Motor neuron (in vitro differentiated cells): ENCODE measurements around the gene ARHGEF7. TPM values are rescaled to one million over a fixed set of nuclear protein-coding genes. Genes with fewer than 3 reads are reported as not detected.

Experiments used
- ATAC-seq, 8 experiments: fragments of 200-7000 bp; cut with Tn5 transposase; replicated peaks in 6 of 8; 2 replicates each; pipeline ENCODE4 v1.8.0; 2021; ENCODE audit warnings: mild to moderate bottlenecking in 8 of 8, moderate library complexity in 8 of 8
- H3K27ac ChIP-seq, 2 donors: fragments of 250-450 bp; sonication (Bioruptor Pico); 2 replicates each; pipeline ENCODE4 v1.9.0; 2021; ENCODE audit warnings: antibody characterized with exemption in 2 of 2, mild to moderate bottlenecking in 2 of 2, moderate library complexity in 1 of 2
- H3K4me1 ChIP-seq, 2 donors: fragments of 250-450 bp; sonication (Bioruptor Pico); replicated peaks in 1 of 2; 2 replicates each; pipeline ENCODE4 v1.6.1; 2021; ENCODE audit warnings: antibody characterized with exemption in 2 of 2, mild to moderate bottlenecking in 2 of 2, moderate library complexity in 1 of 2
- H3K4me3 ChIP-seq, 5 donors: fragments of 250-450 bp; sonication (Bioruptor Pico); 2 replicates each; pipeline ENCODE4 v1.9.0; 2021; ENCODE audit warnings: antibody characterized with exemption in 5 of 5, mild to moderate bottlenecking in 5 of 5, moderate library complexity in 4 of 5
- WGBS, 10 experiments: fragments of 450-650 bp; shearing (Covaris generic); methylation state at CpG; one replicate each; pipeline ENCODE4 v1.0.0; 2022; 5-methylcytosine and 5-hydroxymethylcytosine counted together
- in situ Hi-C, 9 experiments: fragments of 400-800 bp; cut with MboI; loops; one replicate each; pipeline ENCODE4 v1.15.0; 2021; ENCODE audit warnings: low sequenced_read_pairs in 9 of 9, low pct_unique_long_range_greater_than_20kb in 2 of 9; ENCODE audit not compliant: unreplicated experiment in 9 of 9
- total RNA-seq, 8 experiments: library from RNA; unstranded; fragments of 300-600 nt; gene quantifications; 2 replicates each; pipeline versions ENCODE4 v1.2.3 to v1.2.4, GENCODE V29; 2022

The ARHGEF7 gene
- total RNA-seq, 8 experiments from 2014 or later, result 27.9 to 56.9 (median 50.5) TPM

DNA sequence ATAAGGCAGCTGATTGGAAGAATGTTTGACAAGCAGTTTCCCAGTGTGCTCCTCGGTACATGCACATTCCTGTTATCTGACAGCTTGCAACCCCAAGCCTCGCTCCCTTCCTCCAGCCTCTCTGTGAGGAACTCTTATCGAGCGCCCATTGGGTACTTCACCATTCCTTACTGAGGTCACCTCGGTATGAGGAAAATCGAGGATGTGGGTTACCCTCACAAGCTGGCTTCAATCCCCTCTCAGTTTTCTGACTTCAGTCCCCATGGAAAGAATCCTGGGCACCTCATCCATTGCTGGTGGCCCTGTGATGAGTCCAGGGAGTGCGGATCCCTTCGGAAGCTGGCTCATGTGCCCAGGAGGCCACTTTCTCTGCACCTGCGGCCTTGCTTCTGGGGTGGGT is 222.6 kb downstream of the ARHGEF7 start:
- WGBS, 10 experiments, result 0 to 100% (median 83%) methylated on average over 1 to 5 of the region's 9 CpGs; no CpG with 5 or more reads in 2 of the 10 experiments
- Histone ChIP-seq H3K27ac (no peak overlapping the region), H3K4me1 (no peaks in the 10 kb centered on the region), H3K4me3 (no peak overlapping the region)
- in situ Hi-C loops, result no loop called here
- ATAC-seq, result peak in 1 of 8 experiments; percentile 21

DNA sequence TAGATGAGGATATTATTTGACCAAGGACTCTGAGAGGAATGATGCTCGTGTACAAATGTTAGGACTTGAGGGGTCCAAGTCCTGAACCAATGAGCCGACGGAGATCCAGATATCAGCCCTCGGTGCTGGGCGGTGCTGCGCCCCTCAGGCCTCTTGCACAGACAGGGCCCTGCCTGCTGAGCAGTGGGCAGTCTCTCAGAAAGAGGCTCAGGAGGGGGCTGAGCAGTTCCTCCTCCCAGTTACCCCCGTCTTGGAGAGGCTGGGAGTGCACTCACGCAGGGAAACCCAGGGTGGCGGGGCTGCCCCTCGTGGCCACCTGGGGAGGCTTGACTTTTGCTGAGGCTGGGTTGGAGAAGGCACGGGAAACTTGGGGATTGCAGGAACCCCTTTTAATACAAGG is 223.7 kb downstream of the ARHGEF7 start:
- in situ Hi-C loops, result no loop called here
- no peak for ATAC-seq
- H3K27ac ChIP-seq, result no peak overlapping the region
- no peak overlapping the region for H3K4me3 ChIP-seq
- H3K4me1 ChIP-seq, result no peaks in the 10 kb centered on the region
- 40 to 85% (median 74%) methylated on average over 1 to 8 of the region's 11 CpGs; no CpG with 5 or more reads in 2 of the 10 experiments for WGBS, 10 experiments

DNA sequence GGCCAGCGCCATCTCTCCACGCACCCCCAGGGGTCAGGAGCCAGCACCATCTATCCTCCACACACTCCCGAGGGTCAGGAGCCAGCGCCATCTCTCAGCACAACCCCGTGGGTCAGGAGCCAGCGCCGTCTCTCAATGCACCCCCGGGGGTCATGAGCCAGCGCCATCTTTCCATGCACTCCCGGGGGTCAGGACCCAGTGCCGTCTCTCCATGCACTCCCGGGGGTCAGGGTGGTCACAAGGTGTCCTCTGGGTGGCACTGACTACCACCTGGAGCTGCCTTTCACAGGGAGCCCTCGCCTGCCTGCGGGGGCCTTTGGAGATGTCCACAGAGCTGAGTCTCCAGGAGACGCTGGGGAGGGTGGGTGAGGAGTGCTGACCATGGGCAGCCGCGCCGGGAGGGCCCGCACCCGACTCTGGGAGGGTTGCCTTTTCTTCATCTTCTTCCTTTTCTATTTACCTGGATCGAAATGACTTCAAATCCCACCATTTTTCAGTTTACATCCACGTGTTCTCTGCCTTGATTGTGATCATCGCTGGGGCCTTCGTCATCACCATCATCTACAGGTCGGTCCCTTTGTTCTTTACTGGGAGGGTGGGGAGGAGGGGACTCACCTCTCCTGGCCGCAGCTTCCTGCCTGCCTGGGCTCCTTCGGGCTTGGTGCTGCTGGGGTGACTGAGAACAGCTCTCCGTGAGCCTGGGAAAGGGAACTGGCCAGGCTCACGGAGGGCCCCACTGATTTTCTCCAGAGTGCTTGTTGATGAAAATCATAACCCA is 224.4 kb downstream of the ARHGEF7 start:
- WGBS, 10 experiments, result 53 to 100% (median 89%) methylated on average over 1 to 16 of the region's 29 CpGs; no CpG with 5 or more reads in 3 of the 10 experiments
- Histone ChIP-seq H3K27ac (no peak overlapping the region), H3K4me3 (no peak overlapping the region), H3K4me1 (no peaks in the 10 kb centered on the region)
- no peak for ATAC-seq
- in situ Hi-C loops, result no loop called here

DNA sequence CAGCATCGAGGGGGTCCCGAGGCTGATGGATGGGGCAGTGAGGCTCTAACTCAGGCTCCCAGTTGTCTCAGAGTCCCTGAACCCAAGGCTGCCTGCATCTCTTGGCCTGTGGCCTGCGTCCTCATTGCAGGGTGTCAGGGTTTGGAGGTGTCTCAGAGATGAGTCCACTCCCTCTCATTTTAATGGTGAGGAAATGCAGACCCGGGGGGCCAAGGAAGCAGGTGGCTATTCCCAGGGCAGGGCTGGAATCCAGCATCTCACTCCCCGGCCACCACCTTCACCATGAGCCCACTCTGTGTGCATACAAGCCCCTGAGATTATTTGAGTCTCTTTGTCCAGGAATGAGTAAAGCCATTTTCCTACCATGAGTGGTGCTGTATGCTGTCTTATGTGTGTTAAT is 226.8 kb downstream of the ARHGEF7 start:
- 20 to 82% (median 80%) methylated on average over 1 to 2 of the region's 5 CpGs; no CpG with 5 or more reads in 6 of the 10 experiments for WGBS, 10 experiments
- Histone ChIP-seq H3K27ac (no peak overlapping the region), H3K4me1 (no peaks in the 10 kb centered on the region), H3K4me3 (no peak overlapping the region)
- no peak for ATAC-seq
- in situ Hi-C loops, result no loop called here

DNA sequence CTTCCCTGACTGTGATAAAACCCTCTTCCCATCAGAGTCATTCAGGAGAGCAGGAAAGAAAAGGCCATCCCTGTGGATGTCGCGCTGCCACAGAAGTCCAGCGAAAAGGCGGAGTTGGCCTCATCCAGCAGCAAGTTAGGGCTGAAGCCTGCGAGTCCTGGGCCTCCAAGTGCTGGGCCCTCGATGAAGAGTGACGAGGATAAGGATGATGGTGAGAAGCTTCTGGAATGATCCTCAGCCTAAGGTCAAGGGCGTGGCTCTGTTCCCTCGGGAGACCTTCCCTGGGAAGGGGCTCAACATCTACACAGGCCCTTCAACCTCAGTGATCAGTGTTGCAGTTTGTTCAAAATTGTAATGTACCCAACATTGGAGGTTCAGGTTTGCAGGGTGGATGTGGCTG is 227.6 kb downstream of the ARHGEF7 start:
- Histone ChIP-seq H3K4me3 (no peak overlapping the region), H3K27ac (no peak overlapping the region), H3K4me1 (no peaks in the 10 kb centered on the region)
- in situ Hi-C loops, result no loop called here
- no peak for ATAC-seq
- WGBS, 10 experiments, result 88 to 100% (median 94%) methylated on average over 1 to 9 of the region's 9 CpGs; no CpG with 5 or more reads in 4 of the 10 experiments

DNA sequence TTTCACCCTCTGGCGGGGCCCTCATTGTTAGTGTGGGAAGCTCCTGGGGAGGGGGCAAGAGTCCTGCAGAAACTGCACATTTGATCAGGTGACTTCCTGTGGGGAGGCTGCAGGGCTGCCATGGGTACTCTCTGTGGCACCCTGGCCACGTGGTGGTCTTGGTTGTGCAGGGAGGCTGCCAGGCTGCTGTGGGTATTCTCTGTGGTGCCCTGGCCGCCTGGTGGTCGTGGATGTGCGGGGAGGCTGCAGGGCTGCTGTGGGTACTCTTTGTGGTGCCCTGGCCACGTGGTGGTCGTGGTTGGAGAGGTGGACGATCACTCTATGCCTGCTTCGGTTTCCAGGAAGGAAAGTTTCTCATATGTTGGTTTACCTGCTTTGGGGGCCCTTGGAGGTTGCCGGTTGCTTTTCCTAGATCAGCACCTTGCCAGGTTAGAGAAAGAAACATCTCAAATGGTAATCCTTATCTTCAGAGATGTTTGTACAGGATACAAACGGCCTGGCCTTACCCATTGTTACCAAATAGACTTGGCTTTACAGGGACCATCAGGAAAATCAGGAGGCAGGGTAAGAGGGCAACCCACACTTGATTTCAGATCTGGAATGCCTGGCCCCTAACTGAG is 228.2 kb downstream of the ARHGEF7 start:
- no peak overlapping the region for H3K27ac ChIP-seq
- 0 to 79% (median 35%) methylated on average over 1 to 4 of the region's 11 CpGs; no CpG with 5 or more reads in 6 of the 10 experiments for WGBS, 10 experiments
- in situ Hi-C loops, result no loop called here
- no peaks in the 10 kb centered on the region for H3K4me1 ChIP-seq
- no peak overlapping the region for H3K4me3 ChIP-seq
- ATAC-seq, result no peak

DNA sequence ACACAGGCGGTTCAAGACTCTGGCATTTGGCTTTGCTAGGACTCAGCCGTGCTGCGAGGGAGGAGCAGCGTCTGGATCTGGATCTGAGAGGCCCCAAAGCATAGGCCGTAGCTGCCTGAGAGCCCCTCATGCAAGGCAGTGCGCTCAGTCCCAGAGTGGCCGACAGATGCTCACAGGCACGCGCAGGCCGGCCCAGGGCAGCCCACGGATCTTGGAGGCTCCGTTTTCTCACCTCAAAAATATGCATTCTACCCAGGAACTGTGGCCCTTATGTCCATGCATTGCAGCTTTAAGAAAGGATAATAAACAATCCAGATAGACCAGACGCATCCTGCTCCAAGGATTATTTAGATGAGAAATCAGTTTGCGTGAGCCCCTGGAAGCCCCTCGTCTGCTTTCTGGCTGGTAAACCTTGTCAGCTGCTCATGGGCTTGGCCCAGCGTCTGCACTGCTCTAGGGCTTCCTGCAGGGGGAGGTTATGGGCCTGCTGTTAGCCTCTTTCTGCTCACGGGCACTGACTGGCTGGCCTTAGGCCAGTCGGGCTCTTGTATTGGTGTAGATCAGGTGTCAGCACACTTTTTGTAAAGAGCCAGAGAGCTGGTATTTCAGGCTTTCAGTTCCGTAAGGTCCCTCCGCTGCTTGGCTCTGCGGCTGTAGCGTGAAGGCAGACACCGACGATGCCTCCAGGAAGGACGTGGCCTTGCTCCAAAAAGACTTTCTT is 229.5 kb downstream of the ARHGEF7 start:
- WGBS, 10 experiments, result 16 to 83% (median 71%) methylated on average over 2 to 6 of the region's 25 CpGs; no CpG with 5 or more reads in 6 of the 10 experiments

DNA sequence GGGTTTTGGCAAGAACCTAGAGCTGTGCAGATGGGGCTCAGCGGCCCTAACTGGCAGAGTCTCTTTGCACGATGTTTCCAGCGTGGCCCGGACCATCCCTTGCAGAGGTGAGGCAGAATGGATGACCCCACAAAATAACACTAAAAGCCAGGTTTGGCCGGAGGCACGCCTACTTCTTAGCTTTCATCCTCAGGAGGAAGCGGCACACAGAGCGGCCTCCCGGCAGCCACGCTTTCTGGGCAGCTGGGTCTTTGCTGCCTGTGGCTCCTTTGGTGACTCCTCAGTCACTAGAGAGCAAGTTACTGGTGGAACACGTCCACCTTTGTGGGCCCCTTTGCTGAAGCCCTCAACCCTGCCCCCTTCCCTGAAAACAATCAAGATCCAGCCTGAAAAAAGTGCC is 230.6 kb downstream of the ARHGEF7 start:
- ATAC-seq, result no peak

More for the DNA sequence above, 229.5 kb downstream of the ARHGEF7 start:
- Histone ChIP-seq H3K4me1 (no peaks in the 10 kb centered on the region), H3K27ac (no peak overlapping the region), H3K4me3 (no peak overlapping the region)
- in situ Hi-C loops, result no loop called here
- peak; percentile 44 to 95 (median 68) for ATAC-seq

DNA sequence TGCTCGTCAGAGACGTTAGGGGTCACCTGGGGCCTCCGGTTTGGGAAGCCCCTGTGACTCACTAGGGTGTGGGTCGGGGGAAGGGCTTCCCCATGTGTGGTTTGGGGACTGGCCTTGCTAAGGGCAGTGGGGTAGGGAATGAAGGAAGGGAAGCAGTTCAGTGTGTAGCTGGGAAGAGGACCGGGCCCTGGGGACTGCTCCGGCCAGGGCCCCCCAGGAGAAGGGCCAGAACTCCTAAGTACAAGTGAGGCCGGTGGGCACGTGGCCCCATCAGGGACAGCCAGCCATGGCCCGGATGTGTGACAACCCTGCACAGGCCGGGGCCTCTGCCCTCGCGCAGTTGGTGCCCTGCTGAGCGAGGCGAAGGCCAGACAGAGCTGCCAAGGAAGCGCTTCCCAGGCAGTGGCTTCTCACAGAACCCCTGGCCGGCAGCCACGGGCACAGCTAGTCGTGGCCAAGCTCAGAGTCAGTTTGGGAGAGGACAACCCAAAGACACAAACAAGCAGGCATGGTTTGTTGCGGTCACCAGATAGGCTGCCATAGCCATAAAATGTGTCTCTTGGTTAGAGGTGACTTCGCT is 231.1 kb downstream of the ARHGEF7 start:
- ATAC-seq, result no peak
- in situ Hi-C loops, result no loop called here
- 60 to 100% (median 95%) methylated on average over 1 to 7 of the region's 20 CpGs; no CpG with 5 or more reads in 4 of the 10 experiments for WGBS, 10 experiments
- Histone ChIP-seq H3K4me1 (no peaks in the 10 kb centered on the region), H3K4me3 (no peak overlapping the region), H3K27ac (no peak overlapping the region)

More for the DNA sequence above, 230.6 kb downstream of the ARHGEF7 start:
- 50 to 100% (median 85%) methylated on average over 1 to 4 of the region's 11 CpGs; no CpG with 5 or more reads in 1 of the 10 experiments for WGBS, 10 experiments
- no peak overlapping the region for H3K4me3 ChIP-seq
- in situ Hi-C loops, result no loop called here
- no peaks in the 10 kb centered on the region for H3K4me1 ChIP-seq
- no peak overlapping the region for H3K27ac ChIP-seq

DNA sequence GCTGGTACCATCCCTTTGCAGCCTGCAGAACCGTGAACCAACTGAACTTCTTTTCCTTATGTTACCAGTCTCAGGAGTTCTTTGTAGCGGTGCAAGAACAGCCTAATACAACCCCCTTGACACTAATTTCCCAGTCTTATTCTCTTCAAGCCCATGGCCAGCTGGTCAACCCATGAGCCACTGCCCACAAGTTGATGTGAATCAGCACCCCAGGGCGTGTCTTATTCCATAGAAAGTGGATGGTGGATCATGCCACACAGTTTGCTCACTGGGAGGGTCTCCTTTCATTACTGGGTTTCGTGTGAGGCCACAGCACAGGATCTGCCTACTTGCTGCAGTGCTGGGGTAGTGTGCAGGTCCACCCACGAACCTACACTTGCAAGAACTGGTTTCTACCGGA is 232.3 kb downstream of the ARHGEF7 start:
- in situ Hi-C loops, result no loop called here
- no peak overlapping the region for H3K4me3 ChIP-seq
- peak in 2 of 8 experiments; percentile 38 to 56 for ATAC-seq
- WGBS, 10 experiments, result 25 to 86% (median 80%) methylated on average over 1 to 5 of the region's 6 CpGs; no CpG with 5 or more reads in 3 of the 10 experiments
- H3K4me1 ChIP-seq, result no peaks in the 10 kb centered on the region
- no peak overlapping the region for H3K27ac ChIP-seq

GRCh38 chr13:111353508-111353907 is 238.4 kb downstream of the ARHGEF7 start:
- WGBS, 10 experiments, result 0 to 100% (median 75%) methylated on average over 1 to 2 of the region's 2 CpGs; no CpG with 5 or more reads in 2 of the 10 experiments
- no peak overlapping the region for H3K27ac ChIP-seq
- no peak for ATAC-seq
- no peak overlapping the region for H3K4me3 ChIP-seq
- peaks cover 0 to 3% of the 10 kb centered on the region in 2 donors for H3K4me1 ChIP-seq
- in situ Hi-C loops, result no loop called here

- ATAC-seq, result no peak
- Histone ChIP-seq H3K4me3 (no peak overlapping the region), H3K4me1 (peaks cover 0 to 3% of the 10 kb centered on the region in 2 donors), H3K27ac (no peak overlapping the region)
- 3 to 100% (median 40%) methylated on average over 1 to 6 of the region's 7 CpGs; no CpG with 5 or more reads in 1 of the 10 experiments for WGBS, 10 experiments
- in situ Hi-C loops, result no loop called here
Measured at GRCh38 chr13:111354789-111355188, 239.7 kb downstream of the ARHGEF7 start.
